ENCODE data around the gene ANKRD44.

DNA sequence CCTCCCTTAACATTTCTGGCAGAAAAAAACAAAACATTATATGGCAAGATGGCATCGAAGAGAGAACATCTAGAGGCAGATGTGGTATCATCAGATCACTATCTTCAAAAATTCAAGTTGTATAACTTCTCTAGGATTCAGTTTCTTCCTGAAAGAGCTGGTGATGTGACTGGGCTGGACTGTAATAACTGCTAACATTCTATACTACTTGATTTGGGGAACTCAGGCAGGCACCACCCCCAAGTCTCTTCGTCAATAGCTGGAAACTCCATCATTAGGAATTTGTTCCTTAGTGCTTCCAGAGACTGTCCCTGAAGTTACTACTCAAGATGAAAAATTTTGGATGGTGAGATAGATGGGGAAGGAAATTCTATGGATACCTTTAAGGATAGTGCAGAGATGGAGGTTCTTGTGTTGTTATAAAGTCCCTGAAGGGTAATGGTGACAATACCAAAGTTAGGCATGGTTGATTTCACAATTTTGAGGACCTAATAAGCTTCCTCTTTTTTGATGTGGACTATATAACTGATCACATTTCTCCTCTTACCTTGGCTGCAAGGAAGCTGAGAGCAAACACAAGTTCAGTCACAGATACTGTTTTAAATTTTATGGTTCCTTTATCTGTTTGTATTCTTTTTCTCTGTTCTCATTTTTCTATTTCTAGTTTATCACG, 324.9 kb downstream of the ANKRD44 start:
- TF ChIP-seq, protein P1, sequence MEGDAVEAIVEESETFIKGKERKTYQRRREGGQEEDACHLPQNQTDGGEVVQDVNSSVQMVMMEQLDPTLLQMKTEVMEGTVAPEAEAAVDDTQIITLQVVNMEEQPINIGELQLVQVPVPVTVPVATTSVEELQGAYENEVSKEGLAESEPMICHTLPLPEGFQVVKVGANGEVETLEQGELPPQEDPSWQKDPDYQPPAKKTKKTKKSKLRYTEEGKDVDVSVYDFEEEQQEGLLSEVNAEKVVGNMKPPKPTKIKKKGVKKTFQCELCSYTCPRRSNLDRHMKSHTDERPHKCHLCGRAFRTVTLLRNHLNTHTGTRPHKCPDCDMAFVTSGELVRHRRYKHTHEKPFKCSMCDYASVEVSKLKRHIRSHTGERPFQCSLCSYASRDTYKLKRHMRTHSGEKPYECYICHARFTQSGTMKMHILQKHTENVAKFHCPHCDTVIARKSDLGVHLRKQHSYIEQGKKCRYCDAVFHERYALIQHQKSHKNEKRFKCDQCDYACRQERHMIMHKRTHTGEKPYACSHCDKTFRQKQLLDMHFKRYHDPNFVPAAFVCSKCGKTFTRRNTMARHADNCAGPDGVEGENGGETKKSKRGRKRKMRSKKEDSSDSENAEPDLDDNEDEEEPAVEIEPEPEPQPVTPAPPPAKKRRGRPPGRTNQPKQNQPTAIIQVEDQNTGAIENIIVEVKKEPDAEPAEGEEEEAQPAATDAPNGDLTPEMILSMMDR (conservative IDR thresholded peaks at IDR 0.05; ENCODE audit: low read length) = no peak
- no peak for TF ChIP-seq EZH2phosphoT487 (IDR thresholded peaks at IDR 0.05; ENCODE audit: borderline replicate concordance)
